Measurements from ENCODE around the gene TUBB4A. TPM values are rescaled to one million over a fixed set of nuclear protein-coding genes. Genes with fewer than 3 reads are reported as not detected.

TUBB4A gene
- total RNA-seq, 3 donors from 2014 or later: 0.26 to 14.6 (median 0.82) TPM

GRCh38 chr19:6539514-6539913 lies 37.4 kb upstream of the TUBB4A start:
- no peak for DNase-seq
- intact Hi-C loops (cut with DNase I, micrococcal nuclease): no loop called here
- H3K4me3 ChIP-seq: no peak overlapping the region
- ATAC-seq: no peak
- no peak for TF ChIP-seq CTCF (IDR thresholded peaks at IDR 0.05)
- H3K36me3 ChIP-seq (ENCODE audit: low read depth): no peaks in the 10 kb centered on the region
- peaks cover 10% of the 10 kb centered on the region for H3K4me1 ChIP-seq (ENCODE audit: low read depth)
- no peaks in the 10 kb centered on the region for H3K9me3 ChIP-seq

GRCh38 chr19:6535558-6536137 lies 33.5 kb upstream of the TUBB4A start:
- Histone ChIP-seq H3K4me3 (no peak overlapping the region), H3K9me3 (no peaks in the 10 kb centered on the region), H3K4me1 (ENCODE audit: low read depth) (peaks cover 15% of the 10 kb centered on the region), H3K36me3 (ENCODE audit: low read depth) (no peaks in the 10 kb centered on the region)
- DNase-seq (peak in 1 of 3 donors; percentile 17), ATAC-seq (no peak)
- no peak for TF ChIP-seq CTCF (IDR thresholded peaks at IDR 0.05)
- intact Hi-C loops (cut with DNase I, micrococcal nuclease): no loop called here

DNA sequence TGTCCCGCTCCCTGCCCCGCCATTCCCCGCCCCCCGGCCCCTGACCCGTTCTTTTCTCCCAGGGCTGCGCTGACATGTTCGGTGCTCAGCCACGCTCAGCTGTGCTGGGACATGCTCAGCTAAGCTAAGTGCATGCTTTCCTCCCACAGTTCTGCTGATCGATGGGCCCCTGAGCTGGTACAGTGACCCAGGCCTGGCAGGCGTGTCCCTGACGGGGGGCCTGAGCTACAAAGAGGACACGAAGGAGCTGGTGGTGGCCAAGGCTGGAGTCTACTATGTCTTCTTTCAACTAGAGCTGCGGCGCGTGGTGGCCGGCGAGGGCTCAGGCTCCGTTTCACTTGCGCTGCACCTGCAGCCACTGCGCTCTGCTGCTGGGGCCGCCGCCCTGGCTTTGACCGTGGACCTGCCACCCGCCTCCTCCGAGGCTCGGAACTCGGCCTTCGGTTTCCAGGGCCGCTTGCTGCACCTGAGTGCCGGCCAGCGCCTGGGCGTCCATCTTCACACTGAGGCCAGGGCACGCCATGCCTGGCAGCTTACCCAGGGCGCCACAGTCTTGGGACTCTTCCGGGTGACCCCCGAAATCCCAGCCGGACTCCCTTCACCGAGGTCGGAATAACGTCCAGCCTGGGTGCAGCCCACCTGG lies 32.5 kb upstream of the TUBB4A start:
- DNase-seq (peak in 1 of 3 donors; percentile 48), ATAC-seq (no peak)
- Histone ChIP-seq H3K9me3 (no peaks in the 10 kb centered on the region), H3K4me3 (no peak overlapping the region), H3K36me3 (ENCODE audit: low read depth) (no peaks in the 10 kb centered on the region), H3K4me1 (ENCODE audit: low read depth) (peaks cover 19% of the 10 kb centered on the region)
- intact Hi-C loops (cut with DNase I, micrococcal nuclease): no loop called here
- no peak for TF ChIP-seq CTCF (IDR thresholded peaks at IDR 0.05)

GRCh38 chr19:6533746-6534418 lies 31.8 kb upstream of the TUBB4A start:
- H3K36me3 ChIP-seq (ENCODE audit: low read depth): no peaks in the 10 kb centered on the region
- TF ChIP-seq CTCF (IDR thresholded peaks at IDR 0.05): no peak
- peaks cover 19% of the 10 kb centered on the region for H3K4me1 ChIP-seq (ENCODE audit: low read depth)
- peak in 1 of 3 donors; percentile 35 for DNase-seq
- H3K9me3 ChIP-seq: no peaks in the 10 kb centered on the region
- H3K4me3 ChIP-seq: no peak overlapping the region
- no peak for ATAC-seq
- intact Hi-C loops (cut with DNase I, micrococcal nuclease): no loop called here

- DNase-seq (no peak), ATAC-seq (no peak)
- H3K36me3 ChIP-seq (ENCODE audit: low read depth): no peaks in the 10 kb centered on the region
- H3K4me3 ChIP-seq: no peak overlapping the region
- H3K9me3 ChIP-seq: no peaks in the 10 kb centered on the region
- intact Hi-C loops (cut with DNase I, micrococcal nuclease): no loop called here
- TF ChIP-seq CTCF (IDR thresholded peaks at IDR 0.05): no peak
- H3K4me1 ChIP-seq (ENCODE audit: low read depth): peaks cover 19% of the 10 kb centered on the region
Observed at GRCh38 chr19:6533000-6533328, 30.9 kb upstream of the TUBB4A start.

All from mucosa of descending colon (tissue), 3 donors.